Muscle of leg (tissue), 11 donors: ENCODE results near the gene ELOA. TPM values are rescaled to one million over a fixed set of nuclear protein-coding genes. Genes with fewer than 3 reads are reported as not detected.
"Not testable (repeated sequence)": the region's sequence is repeated elsewhere in the genome, so short reads cannot be mapped to it uniquely, and the experiment has no call there.

ENCODE experiments used
- DNase-seq: peaks from one replicate; pipeline ENCODE4 v3.0.0; 2013
- H3K27ac ChIP-seq: one replicate; pipeline ENCODE4 v1.5.1; 2013; ENCODE audit warnings: mild to moderate bottlenecking, low read length, control low read depth
- H3K27me3 ChIP-seq: one replicate; pipeline ENCODE4 v1.6.1; 2013; ENCODE audit warnings: low read length; ENCODE audit not compliant: control insufficient read depth, insufficient read depth
- H3K36me3 ChIP-seq: one replicate; pipeline ENCODE4 v1.6.1; 2013; ENCODE audit warnings: low read length; ENCODE audit not compliant: control insufficient read depth, insufficient read depth
- H3K4me1 ChIP-seq: one replicate; pipeline ENCODE4 v1.6.1; 2013; ENCODE audit warnings: low read length; ENCODE audit not compliant: control insufficient read depth, insufficient read depth
- H3K4me3 ChIP-seq: one replicate; pipeline ENCODE4 v1.5.1; 2013; ENCODE audit warnings: low read length, control low read depth
- H3K9me3 ChIP-seq: replicated peaks from 2 replicates; pipeline ENCODE4 v1.6.1; 2013; ENCODE audit warnings: low read depth, low read length; ENCODE audit not compliant: control insufficient read depth
- WGBS: methylation state at CpG from one replicate; pipeline ENCODE4 v1.1.5; 2013; ENCODE audit warnings: missing lambda C conversion rate; ENCODE audit not compliant: insufficient coverage; 5-methylcytosine and 5-hydroxymethylcytosine counted together
- polyA plus RNA-seq, 8 donors: library from polyadenylated mRNA; unstranded; fragments of 120-200 nt; gene quantifications; one replicate each; pipeline versions ENCODE4 v1.2.1 to v1.2.3, GENCODE V29; 2013; ENCODE audit warnings: inconsistent platforms in 1 of 8, low replicate concordance in 1 of 8; ENCODE audit not compliant: insufficient read length in 8 of 8, insufficient read depth in 1 of 8
- total RNA-seq: library from RNA; stranded (reverse); fragments of 120-200 nt; gene quantifications from one replicate; pipeline ENCODE4 v1.2.4, GENCODE V29; 2013

ELOA gene
- total and polyA plus RNA-seq, 9 donors: 21.5 to 32.0 (median 27.2) TPM

GRCh38 chr1:23799570-23800399 is 56.5 kb downstream of the ELOA start:
- Histone ChIP-seq H3K36me3 (peaks cover 49% of the 10 kb centered on the region), H3K4me3 (peak overlapping the region; percentile 89), H3K4me1 (peaks cover 27% of the 10 kb centered on the region), H3K27ac (peak overlapping the region; percentile 95), H3K27me3 (no peaks in the 10 kb centered on the region), H3K9me3 (no peaks in the 10 kb centered on the region)
- 1% methylated on average over 44 of the region's 48 CpGs for WGBS
- peak; percentile 52 for DNase-seq

GRCh38 chr1:23800400-23801337 is 57.4 kb downstream of the ELOA start, which contains the start of gene GALE:
GALE (minus strand) TSS chr1:23800754; CDS start chr1:23799007, 1,747 bp downstream.
- Histone ChIP-seq H3K4me3 (peak within 1 kb of the TSS; percentile 89), H3K27ac (peak within 1 kb of the TSS; percentile 95), H3K27me3 (no peaks in the 10 kb centered on the region), H3K9me3 (no peaks in the 10 kb centered on the region), H3K36me3 (peaks cover 44% of the 10 kb centered on the region), H3K4me1 (peaks cover 24% of the 10 kb centered on the region)
- WGBS: under 1% methylated on average over 82 of the region's 82 CpGs
- peak; percentile 99 for DNase-seq

GRCh38 chr1:23801338-23801748 is 58.1 kb downstream of the ELOA start:
- Histone ChIP-seq H3K27ac (peak overlapping the region; percentile 85), H3K9me3 (no peaks in the 10 kb centered on the region), H3K4me1 (peaks cover 21% of the 10 kb centered on the region), H3K36me3 (peaks cover 41% of the 10 kb centered on the region), H3K27me3 (no peaks in the 10 kb centered on the region), H3K4me3 (peak overlapping the region; percentile 89)
- peak; percentile 18 for DNase-seq
- WGBS: 6% methylated on average over 16 of the region's 19 CpGs

GRCh38 chr1:23801876-23802275 is 58.6 kb downstream of the ELOA start:
- 51% methylated on average over 10 of the region's 10 CpGs for WGBS
- no peak overlapping the region for H3K27ac ChIP-seq
- no peaks in the 10 kb centered on the region for H3K9me3 ChIP-seq
- H3K36me3 ChIP-seq: peaks cover 41% of the 10 kb centered on the region
- H3K27me3 ChIP-seq: no peaks in the 10 kb centered on the region
- peaks cover 21% of the 10 kb centered on the region for H3K4me1 ChIP-seq
- no peak overlapping the region for H3K4me3 ChIP-seq
- peak; percentile 23 for DNase-seq

- H3K4me3 ChIP-seq, DNase-seq, H3K27me3 ChIP-seq, H3K9me3 ChIP-seq, H3K27ac ChIP-seq: not testable (repeated sequence)
- 90% methylated on average over 5 of the region's 7 CpGs for WGBS
- H3K4me1 ChIP-seq: peaks cover 21% of the 10 kb centered on the region
- peaks cover 43% of the 10 kb centered on the region for H3K36me3 ChIP-seq
Observed at GRCh38 chr1:23802809-23803342, 59.6 kb downstream of the ELOA start.

GRCh38 chr1:23803674-23804073 is 60.4 kb downstream of the ELOA start:
- Histone ChIP-seq H3K36me3 (peaks cover 39% of the 10 kb centered on the region), H3K4me3 (no peak overlapping the region), H3K9me3 (no peaks in the 10 kb centered on the region), H3K27ac (no peak overlapping the region), H3K27me3 (no peaks in the 10 kb centered on the region), H3K4me1 (peaks cover 20% of the 10 kb centered on the region)
- 93% methylated on average over 4 of the region's 5 CpGs for WGBS
- DNase-seq: no peak

GRCh38 chr1:23804183-23804835 is 61.0 kb downstream of the ELOA start:
- 89% methylated on average over 3 of the region's 7 CpGs for WGBS
- Histone ChIP-seq H3K27ac (peak overlapping the region; percentile 29), H3K36me3 (peaks cover 39% of the 10 kb centered on the region), H3K4me3 (no peak overlapping the region), H3K9me3 (no peaks in the 10 kb centered on the region), H3K27me3 (no peaks in the 10 kb centered on the region), H3K4me1 (peaks cover 14% of the 10 kb centered on the region)
- DNase-seq: peak; percentile 19

- no peak for DNase-seq
- no peaks in the 10 kb centered on the region for H3K27me3 ChIP-seq
- 94% methylated on average over 2 of the region's 2 CpGs for WGBS
- H3K4me1 ChIP-seq: peaks cover 7% of the 10 kb centered on the region
- no peaks in the 10 kb centered on the region for H3K9me3 ChIP-seq
- H3K27ac ChIP-seq: no peak overlapping the region
- no peak overlapping the region for H3K4me3 ChIP-seq
- peaks cover 44% of the 10 kb centered on the region for H3K36me3 ChIP-seq
Observed at GRCh38 chr1:23805025-23805424, 61.8 kb downstream of the ELOA start.

- Histone ChIP-seq H3K9me3 (no peaks in the 10 kb centered on the region), H3K4me3 (no peak overlapping the region), H3K36me3 (peaks cover 55% of the 10 kb centered on the region), H3K4me1 (peaks cover 4% of the 10 kb centered on the region), H3K27me3 (no peaks in the 10 kb centered on the region), H3K27ac (no peak overlapping the region)
- no peak for DNase-seq
- 72% methylated on average over 6 of the region's 6 CpGs for WGBS
Observed at GRCh38 chr1:23806280-23806679, 63.0 kb downstream of the ELOA start.
